ENCODE measurements around the gene FKBP1A. TPM values are rescaled to one million over a fixed set of nuclear protein-coding genes. Genes with fewer than 3 reads are reported as not detected.

The FKBP1A gene
- total and polyA plus RNA-seq, 2 of the 4 experiments (the other 2 are of a cell fraction): 120 to 528 TPM

GRCh38 chr20:1430004-1430451 is 37.2 kb upstream of the FKBP1A start:
- H3K56ac ChIP-seq (ENCODE audit: extremely low read depth, insufficient read depth, low read length): no peak overlapping the region
- H3K27me3 ChIP-seq (ENCODE audit: control insufficient read depth, insufficient read depth, low read length): no peaks in the 10 kb centered on the region
- no CpG with 5 or more reads among the region's 1 CpG for WGBS, 2 experiments (ENCODE audit: extremely low coverage in 2 of 2, insufficient read length in 1 of 2)
- H2AFZ ChIP-seq (replicated peaks; ENCODE audit: low read length, poor library complexity): no peak overlapping the region
- ATAC-seq (ENCODE audit: low read depth) (peak; percentile 48), DNase-seq (peak; percentile 90)
- no peak overlapping the region for H3K4me2 ChIP-seq (ENCODE audit: low read depth, low read length)
- no peak overlapping the region for H3K4me3 ChIP-seq (ENCODE audit: insufficient read depth, low read depth, low read length)
- in situ Hi-C loops (cut with MboI; ENCODE audit: low sequenced_read_pairs) (no loop called here), dilution Hi-C loops (cut with HindIII; ENCODE audit: low sequenced_read_pairs, unreplicated experiment) (no loop called here), intact Hi-C loops (cut with micrococcal nuclease) (loop anchor here (5.0 kb wide), 1 partner anchor 33 kb away; no protein-coding TSS in a partner anchor)
- H2BK5ac ChIP-seq (ENCODE audit: low read depth, low read length, poor library complexity, severe bottlenecking): no peak overlapping the region
- peaks cover 7% of the 10 kb centered on the region for H3K4me1 ChIP-seq (ENCODE audit: control insufficient read depth, insufficient read depth, low read length)
- ChIA-PET CTCF (no interaction called here), POLR2A (ENCODE audit: unreplicated experiment) (no interaction called here)
- no peak overlapping the region for H4K8ac ChIP-seq (ENCODE audit: low read depth in 2 of 2, low read length in 2 of 2)
- no peak overlapping the region for H3K27ac ChIP-seq (ENCODE audit: insufficient read depth, low read length)
- H2BK15ac ChIP-seq (ENCODE audit: low read depth, low read length): no peak overlapping the region
- BruUV-seq (replicated peaks): no TSS peak
- H3K14ac ChIP-seq (replicated peaks; ENCODE audit: low read depth, low read length): no peak overlapping the region
- peaks cover 6% of the 10 kb centered on the region; the same call in 1 of the 2 replicates for H3K9me1 ChIP-seq (ENCODE audit: insufficient read depth, low read length)
- no peak overlapping the region for H4K91ac ChIP-seq (ENCODE audit: insufficient read depth, low read depth, low read length)
- no peaks in the 10 kb centered on the region for H4K20me1 ChIP-seq (ENCODE audit: insufficient read depth, low read length)
- no peak overlapping the region for H2BK120ac ChIP-seq (ENCODE audit: low read depth, low read length)
- no peaks in the 10 kb centered on the region for H3K36me3 ChIP-seq (ENCODE audit: control insufficient read depth, insufficient read depth, low read length)
- no peak overlapping the region for H3K9ac ChIP-seq (ENCODE audit: low read depth, low read length)
- H3K4ac ChIP-seq (ENCODE audit: low read depth, low read length): no peak overlapping the region
- TF ChIP-seq POLR2A (IDR thresholded peaks at IDR 0.05; ENCODE audit: low read depth, low read length): no peak
- TF ChIP-seq CEBPB (IDR thresholded peaks at IDR 0.05; ENCODE audit: low read depth, low read length): peak; percentile 43; the same call in 1 of the 2 replicates
- TF ChIP-seq ELK1 (IDR thresholded peaks at IDR 0.05; ENCODE audit: borderline replicate concordance, low read depth, low read length): no peak
- no peak for TF ChIP-seq USF2 (IDR thresholded peaks at IDR 0.05; ENCODE audit: low read depth, low read length)
- TF ChIP-seq RAD21 (IDR thresholded peaks at IDR 0.05; ENCODE audit: low read length): no peak
- H3K23ac ChIP-seq (ENCODE audit: low read depth, low read length): no peak overlapping the region
- no peak overlapping the region for H2AK5ac ChIP-seq (ENCODE audit: low read depth, low read length)
- no peak overlapping the region for H2BK20ac ChIP-seq (ENCODE audit: low read depth, low read length)
- H3K9me3 ChIP-seq (ENCODE audit: control insufficient read depth, insufficient read depth, low read length): no peaks in the 10 kb centered on the region
- 0 out of 2 replicates have a peak overlapping the region, but pooled peaks have one; percentile 6 for H3K18ac ChIP-seq (ENCODE audit: low read depth, low read length)
- H4K5ac ChIP-seq (ENCODE audit: low read depth, low read length): no peak overlapping the region; the same call in 1 of the 2 replicates
- H2AK9ac ChIP-seq (replicated peaks; ENCODE audit: low read depth, low read length, poor library complexity): no peak overlapping the region
- no peaks in the 10 kb centered on the region for H3K79me1 ChIP-seq (ENCODE audit: low read depth in 1 of 2, low read length in 2 of 2)
